DMS153 treated with DMSO at 0.1 percent for 48 hours (cell line): ENCODE results near the gene CUBN.

Experiments
- DNase-seq: peaks from one replicate; lab custom pipeline; 2025; ENCODE audit not compliant: unreplicated experiment; lab: John Stamatoyannopoulos, UW

The CUBN gene

DNA sequence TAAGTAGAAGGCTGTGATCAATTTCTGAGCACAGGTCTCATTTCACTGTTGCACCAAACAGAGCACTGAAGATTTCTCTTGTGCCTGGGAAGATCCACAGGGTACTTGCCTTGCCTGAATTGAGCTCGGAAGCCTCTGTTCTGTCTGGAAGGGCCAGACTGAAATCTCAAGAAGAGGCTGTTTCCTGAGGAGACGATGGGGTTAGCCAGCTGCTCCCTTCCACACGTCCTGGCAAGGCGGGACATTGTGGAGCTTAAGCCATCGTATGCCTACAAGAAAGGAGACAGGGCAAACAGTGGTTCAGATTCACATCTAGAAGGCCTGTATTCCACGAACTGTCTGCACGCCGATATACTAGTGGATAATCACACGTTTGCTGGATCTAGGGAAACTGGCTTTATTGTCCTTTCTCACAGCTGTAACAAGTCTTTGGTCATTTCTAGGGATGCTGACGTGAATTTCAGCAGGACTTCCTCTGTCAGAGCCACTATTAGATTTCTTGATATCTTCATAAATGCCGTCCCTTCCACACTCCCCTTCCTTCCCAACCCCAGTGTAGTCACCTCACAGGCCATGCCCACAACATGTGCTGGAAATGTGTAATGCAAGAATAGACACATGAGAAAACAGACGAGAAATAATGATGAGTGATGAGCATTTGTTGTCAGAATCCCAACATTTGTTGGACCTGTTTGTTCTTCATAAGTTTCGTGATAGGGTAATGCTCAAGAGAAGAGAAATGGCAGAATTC, 175.2 kb downstream of the CUBN start:
- DNase-seq, result no peak

DNA sequence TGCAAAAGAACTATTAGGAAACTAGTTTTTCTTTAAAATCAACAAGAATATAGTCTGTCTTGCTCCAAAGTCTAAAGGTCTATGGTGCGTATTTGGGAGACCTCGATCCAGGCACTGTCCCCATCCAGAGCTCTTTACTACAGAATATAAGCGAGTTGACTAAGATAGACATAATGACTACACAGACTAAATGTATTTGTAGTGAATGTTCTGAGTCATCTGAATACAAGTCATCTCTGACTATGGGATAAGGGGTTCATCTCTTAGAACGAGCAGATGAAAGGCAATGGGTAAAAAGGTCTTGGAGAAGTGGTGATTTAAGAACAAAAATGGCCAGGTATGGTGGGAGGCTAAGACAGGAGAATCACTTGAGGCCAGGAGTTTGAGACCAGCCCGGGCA, 176.3 kb downstream of the CUBN start:
- DNase-seq, result no peak

DNA sequence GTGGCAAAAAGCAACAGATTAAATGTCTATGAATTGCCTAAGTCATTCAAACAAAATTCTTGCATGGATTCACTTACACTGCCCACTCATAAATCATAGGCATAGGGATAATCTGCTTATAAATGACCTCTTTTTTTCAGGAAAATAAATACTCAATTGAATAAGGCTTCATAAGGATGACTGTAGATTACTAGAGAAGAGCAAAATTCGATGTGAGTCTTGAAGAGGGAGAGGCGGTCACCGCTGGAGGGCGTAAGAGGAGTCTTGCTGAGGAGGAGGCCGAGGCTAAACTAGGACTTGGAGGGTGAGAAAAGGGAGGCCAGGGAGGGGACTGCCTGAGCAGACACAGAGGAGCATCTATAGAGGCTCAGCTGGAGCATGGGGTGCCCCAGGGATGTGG, 177.0 kb downstream of the CUBN start:
- no peak for DNase-seq

DNA sequence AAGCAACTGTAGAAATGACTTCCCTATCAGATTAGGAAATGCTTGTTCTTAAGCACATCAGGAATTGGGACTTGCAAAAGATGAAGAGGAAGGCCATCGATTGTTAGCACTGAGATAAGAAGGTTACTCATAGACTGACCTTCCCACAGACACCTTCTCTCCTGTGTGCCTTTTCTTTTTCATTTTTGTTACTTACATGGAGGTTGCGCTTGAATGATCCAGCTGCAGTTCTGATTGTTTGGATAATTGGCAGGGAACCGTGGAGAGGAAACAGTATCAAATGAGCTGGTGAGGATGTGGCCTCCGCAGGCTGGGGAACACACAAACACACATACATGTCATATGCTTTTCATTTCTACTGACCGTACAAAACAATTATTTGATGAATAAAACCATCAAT, 177.5 kb downstream of the CUBN start:
- peak; percentile 27 for DNase-seq

DNA sequence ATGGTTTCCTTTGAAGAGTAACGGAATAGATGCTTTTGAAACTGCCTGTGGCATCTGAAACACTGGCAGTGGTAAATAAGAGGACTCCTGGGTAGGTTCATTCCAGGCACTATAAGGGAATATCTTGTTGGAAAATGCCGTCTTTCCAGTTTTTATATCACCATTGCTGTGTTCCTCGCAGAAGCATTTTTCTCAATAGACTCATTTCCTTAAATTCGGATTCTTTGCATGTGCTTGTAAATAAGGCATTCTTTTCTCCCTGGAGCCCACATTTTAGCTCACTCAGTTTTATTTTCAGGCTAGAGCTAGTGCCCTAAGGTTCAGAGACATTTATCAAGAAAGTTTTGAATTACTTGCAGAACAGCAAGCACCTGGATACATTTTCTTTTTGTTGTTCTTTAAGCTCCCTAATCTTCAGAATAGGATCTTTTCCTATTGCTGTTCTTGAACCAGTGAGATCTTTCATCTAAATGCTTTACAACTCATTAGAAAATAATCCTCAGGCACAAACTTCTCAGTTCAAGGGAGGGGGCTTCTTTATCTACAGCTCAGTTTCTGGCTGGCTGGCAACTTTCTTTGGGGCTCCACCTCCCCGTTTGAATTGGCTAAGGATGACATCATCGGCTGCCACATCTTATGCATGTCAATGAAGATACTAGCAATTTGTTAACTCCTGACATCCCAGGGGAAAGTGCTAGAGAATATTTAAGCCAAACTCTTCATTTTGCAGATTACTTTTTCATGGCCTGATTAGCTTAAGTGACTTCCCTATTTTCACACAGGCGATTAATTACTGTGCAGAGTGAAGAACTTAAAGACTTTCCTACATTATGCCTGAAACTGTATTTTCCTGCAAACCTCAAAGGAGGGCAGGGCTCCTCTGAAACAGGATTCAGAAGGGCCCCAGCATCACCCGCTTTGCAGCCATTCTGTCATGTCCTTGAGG, 178.7 kb downstream of the CUBN start:
- no peak for DNase-seq

DNA sequence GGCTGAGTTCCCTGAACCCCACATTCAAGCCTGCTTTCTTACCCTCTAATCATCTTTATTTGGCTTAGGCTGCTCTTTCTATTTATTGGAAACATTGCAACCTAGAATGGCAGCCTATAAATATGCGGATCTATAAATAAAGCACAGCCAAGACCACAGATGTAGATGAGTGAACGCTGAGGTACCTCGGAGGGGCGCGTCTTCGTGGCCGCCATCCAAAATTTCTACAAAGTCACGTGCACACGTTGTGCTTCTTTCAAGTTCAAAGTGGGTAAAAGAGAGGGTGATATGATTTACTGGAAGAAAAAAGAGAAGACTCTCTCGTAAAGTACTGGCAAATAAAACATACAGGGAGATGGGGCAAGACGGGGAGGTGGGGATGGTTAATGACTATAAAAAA, 179.8 kb downstream of the CUBN start:
- DNase-seq, result no peak

DNA sequence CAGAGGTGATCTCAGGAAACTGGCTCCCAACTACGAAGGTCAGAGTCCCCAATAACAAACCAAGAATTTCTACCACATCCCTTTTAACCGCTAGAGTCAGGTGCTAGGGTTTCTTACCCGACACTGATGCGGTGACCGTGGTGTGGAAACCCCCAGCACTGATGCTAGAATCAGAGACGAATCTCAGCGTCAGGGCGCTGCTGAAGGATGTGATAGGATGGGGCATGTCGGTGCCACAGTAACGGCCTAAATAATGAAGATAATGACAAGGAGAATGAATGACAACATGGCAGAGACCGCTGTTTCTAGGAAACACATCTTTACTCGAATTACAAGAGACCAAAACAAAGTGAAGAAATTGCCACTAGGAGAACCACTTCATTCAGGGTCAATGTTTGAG, 181.2 kb downstream of the CUBN start:
- DNase-seq, result no peak

DNA sequence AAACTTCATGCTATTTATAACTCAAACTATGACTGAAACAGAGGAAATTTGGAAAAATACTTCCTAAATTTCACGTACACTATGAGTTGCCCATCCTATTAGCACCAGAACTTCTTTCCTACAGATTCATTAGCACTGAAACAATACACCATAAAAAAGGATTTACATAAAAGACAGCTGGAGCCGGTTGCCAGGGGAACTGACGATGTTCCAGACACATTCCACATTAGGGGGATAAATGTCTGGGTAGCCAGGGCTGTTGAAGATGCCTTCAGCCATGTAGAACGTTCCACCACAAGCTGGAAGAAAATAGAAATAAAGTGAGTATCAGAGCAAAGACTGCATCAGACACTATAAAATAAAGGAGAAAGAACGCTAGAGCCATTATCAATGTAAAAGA, 182.5 kb downstream of the CUBN start:
- no peak for DNase-seq

DNA sequence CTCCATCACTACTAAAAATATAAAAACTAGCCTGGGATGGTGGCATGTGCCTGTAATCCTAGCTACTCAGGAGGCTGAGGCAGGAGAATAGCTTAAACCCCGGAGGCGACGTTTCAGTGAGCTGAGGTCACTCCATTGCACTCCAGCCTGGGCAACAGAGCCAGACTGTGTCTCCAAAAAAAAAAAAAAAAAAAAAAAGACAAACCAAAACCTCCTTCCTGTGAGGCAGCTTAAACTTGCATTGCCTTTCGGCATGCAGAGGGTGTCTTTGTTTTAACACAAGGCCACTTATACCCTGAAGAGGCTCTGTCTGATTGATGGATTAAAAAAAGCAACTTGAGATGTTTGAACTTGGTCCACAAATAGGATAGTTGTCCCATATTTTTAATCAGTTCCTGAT, 184.0 kb downstream of the CUBN start:
- no peak for DNase-seq

DNA sequence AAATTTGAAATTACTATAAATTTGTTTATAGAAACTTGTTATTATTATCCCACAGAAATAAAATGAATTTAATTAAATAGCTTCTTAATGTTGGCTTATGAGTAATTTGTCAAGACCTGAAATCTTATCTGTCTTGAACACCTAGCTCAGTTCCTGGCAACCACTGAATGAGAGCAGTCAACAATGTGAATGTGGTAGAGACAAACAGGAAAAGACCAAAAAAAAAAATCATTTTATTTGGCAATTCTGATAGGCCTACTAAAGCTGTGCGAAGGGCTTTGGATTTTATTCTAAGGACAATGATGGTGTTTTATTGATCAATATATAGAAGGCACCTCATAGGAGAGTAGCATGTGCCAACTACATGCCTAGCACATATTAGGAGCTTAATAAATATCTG, 184.6 kb downstream of the CUBN start:
- DNase-seq, result no peak

DNA sequence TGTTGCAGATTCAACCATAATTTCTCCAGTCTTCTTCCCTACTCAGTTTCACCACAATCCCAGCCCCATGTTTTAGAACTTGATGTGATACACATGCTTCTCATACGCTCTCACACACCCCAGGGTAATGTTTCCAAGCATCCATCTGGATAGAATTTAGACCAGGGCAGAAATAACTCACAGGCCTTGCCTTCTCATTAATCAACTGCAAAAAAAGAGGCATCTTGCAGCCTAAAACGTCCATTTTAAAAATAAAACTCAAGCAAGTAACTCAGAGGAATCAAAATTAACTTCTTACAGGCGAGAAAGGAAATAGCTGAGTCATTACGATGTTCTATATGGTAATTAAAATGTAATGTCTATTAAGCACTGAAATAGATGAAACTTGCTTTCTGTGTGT, 185.2 kb downstream of the CUBN start:
- DNase-seq, result no peak

DNA sequence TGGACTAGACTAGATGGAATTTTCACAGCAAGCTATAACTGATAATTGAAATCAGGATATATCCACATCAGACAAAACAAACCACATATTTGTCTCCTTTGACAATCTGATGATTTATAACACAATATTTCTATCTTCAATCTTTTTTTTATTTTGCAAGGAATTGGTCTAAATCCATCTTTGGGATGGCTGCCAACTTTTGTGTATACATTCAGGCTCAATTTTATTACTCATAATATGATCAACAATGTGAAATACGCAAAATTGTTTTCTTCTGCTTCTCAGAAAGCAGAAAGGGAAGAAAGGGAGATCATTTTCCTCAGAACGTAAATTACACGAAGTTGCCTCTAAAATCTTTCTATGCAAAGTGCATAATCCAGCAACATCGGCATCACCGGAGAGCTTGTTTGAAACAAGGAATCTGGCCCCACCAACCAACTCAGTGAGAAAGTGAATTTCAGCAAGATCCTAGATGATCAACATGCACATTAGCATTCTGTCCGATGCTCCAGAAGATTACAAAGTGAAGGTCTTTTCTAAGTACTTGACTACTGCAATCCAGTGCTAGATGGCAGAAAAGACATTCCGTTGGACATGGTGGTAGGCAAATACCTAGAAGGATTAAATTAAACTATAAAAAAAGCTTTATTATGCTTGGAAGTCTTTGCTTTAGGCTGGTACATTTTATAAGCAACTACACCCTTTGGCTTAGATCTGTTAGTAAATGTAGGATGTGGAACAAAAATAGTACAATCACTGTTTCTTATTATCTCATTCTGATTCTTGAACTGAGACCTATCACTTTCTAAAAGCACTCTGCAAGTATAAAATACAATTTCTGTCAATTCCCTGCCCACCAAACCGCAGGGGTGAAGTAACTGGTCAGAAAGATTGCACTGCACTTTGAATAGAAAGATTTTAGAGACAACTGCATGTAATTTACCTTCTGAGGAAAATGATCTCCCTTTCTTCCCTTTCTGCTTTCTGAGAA, 186.0 kb downstream of the CUBN start:
- DNase-seq, result no peak

DNA sequence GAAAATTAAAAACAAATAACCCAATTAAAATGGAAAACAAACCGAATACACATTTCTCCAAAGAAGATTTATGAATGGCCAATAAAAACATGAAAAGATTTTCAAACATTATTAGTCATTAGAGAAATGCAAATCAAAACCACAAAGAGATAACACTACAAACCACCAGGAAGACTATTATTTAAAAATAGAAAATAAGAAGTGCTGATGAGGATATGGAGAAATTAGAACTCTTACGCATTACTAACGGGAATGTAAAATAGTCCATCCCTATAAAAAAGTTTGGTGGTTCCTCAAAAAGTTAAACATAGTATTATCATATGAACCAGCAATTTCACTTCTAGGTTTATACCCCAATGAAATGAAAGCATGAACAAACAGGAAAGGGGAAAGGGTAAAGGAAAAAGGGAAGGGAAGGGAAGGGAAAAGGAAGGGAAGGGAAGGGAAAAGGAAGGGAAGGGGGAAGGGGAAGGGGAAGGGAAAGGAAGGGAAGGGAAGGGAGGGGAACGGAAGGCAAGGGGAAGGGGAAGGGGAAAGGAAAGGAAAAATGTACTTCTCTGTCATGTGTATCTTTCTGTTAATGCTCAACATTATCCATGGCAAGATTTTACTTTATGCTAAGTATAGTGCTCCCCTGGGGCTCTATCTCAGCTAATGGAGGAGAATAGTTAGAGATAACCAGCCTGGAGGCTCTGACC, 187.1 kb downstream of the CUBN start:
- no peak for DNase-seq

DNA sequence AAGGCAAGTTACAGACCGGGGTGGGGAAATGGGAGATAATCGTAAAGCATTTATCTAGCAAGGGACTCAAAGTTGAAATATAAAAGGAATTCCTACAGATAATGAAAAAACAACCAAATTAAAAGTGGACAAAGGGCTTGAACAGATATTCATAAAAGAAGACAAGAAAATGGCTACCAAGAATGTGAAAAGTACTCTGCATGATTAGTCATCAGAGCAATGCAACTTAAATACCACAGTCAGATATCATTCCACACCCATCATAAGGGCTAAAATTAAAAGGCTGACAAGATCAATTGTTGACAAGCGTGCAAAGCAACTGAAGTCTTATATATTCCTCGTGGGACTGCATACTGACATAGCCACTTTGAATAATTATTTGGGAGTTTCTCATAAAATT, 187.7 kb downstream of the CUBN start:
- no peak for DNase-seq

DNA sequence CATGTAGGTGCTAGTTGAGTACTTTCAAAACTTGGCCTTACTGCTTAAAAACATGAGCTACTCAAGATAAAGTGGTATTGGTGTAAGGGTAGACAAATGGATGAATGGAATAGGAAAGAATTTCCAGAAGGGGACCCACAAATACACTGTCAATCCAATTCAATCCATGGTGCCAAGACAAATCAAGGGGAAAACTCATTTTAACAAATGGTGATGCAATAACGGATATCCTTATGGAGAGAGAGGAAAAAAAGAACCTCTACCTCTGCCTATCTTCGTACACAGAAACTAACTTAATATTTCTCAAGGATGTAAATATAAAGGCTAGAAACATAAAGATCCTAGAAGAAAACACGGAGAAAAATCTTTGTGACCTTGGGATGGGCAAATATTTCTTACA, 188.5 kb downstream of the CUBN start:
- DNase-seq, result no peak

DNA sequence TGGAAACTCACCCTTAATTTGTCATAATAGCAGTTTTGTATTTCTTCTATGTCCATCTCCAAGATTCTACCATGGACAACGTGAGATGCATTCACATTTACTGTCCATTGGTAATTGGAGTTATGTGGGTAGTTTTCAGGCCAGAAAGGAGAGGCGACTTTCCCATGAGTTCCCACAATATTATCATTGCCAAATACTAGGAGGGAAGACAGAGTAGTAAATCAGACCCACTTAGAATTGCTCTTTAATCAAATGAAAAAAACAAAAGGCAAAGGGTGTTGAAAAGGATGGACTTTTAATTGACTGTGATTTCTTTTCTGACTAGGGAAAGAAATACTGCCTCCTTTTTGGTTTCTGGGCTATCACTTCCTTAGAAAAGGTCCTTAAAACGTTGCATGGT, 190.7 kb downstream of the CUBN start:
- DNase-seq, result no peak

DNA sequence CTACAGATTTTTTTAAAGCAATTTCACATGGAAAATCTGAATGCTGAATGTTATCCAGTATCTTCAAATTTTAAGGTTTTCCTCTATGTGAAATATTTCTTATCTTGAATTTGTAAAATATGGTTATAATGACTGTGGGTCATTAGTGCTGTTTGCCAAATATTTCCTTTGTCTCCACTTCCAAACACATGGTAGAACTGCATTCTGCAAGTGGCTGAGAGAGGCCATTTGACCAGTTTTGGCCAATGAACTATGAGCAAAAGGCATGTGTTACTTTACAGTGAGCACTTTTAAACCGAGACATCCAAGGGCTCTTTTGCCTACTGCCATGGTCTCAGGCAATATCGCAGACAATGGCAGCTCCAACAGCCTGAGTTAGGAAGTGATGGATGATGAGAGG, 195.2 kb downstream of the CUBN start:
- no peak for DNase-seq

DNA sequence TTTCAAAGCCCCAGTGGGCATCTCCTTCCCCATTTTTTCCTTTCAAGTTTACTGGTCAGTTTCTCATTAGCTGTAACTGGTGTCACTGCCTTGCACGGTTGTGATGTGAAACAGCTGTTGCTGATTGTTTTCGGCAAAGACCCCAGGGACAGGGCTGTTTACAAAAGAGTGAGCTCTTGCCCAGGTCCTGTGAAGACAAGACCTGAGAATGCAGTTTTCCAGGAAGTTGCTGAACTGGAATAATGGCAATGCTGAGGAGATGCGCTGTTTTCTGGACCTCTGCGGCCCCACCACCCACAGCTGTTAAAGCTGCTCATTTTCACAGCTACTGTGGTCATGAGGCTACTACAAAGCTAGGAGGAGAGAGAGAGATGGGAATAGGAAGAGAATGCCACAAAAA, 195.8 kb downstream of the CUBN start:
- DNase-seq, result no peak

DNA sequence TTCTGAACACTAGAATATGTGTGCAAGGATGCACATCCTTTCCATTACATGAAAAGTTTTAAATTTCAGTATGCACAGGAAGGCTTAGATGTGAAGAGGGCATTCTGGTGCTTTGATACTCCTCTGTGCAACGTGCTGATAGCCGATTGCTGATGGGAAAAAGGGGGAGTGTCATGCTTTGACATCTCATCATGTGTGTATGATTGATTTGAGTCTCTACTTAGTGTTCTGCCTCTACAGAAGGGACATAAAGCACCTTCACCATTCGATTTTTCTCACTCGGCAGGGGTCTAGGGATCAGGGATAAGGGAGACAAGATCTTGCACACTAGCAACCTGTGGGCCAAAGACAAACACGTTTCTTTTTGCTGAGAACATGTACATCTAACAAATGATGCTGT, 197.7 kb downstream of the CUBN start:
- DNase-seq, result no peak

DNA sequence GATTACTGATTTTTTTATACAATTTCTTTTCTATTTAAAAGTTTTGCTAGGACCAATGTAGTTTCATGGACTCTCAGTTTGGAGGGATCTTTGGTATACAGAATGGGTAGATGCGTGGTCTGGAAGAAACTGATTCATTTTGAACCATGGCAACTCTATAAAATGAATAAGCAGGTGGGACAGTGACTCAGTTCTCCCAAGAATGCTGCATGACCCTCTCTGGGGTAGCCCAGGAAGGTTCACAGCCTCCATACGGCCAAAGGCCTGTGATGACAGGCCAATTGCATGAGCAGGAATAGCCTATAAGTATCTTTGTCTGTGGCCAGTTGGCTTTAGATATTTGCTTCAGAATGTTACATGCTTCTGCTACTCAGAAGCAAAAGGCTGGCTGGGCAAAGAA, 199.1 kb downstream of the CUBN start:
- no peak for DNase-seq

DNA sequence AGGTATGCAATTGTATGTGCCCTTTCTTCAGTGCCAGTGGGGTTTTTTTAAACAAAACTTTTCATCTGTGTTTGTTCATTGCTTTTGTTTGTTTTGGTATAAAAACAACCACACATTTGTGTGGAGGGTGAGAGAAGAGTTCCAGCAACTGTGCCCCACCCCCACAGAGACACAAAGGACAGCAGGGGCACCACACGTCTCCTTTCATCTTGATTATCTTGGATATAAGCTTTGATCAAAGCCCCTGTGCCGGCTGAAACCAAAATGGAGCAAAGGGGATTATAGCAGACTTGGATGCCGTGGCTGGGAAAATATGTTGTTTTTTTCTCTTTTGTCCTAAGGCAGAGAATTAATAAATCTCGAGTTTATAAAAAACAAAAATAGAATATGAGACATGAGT, 200.5 kb downstream of the CUBN start:
- no peak for DNase-seq
